ENCODE data around the gene MRPL40. TPM values are rescaled to one million over a fixed set of nuclear protein-coding genes. Genes with fewer than 3 reads are reported as not detected.

The MRPL40 gene
- total and polyA plus RNA-seq, 2 of the 13 experiments (the other 11 are each of a cell fraction or from before 2014, with no cell fraction given), result 42.7 to 79.7 TPM

DNA sequence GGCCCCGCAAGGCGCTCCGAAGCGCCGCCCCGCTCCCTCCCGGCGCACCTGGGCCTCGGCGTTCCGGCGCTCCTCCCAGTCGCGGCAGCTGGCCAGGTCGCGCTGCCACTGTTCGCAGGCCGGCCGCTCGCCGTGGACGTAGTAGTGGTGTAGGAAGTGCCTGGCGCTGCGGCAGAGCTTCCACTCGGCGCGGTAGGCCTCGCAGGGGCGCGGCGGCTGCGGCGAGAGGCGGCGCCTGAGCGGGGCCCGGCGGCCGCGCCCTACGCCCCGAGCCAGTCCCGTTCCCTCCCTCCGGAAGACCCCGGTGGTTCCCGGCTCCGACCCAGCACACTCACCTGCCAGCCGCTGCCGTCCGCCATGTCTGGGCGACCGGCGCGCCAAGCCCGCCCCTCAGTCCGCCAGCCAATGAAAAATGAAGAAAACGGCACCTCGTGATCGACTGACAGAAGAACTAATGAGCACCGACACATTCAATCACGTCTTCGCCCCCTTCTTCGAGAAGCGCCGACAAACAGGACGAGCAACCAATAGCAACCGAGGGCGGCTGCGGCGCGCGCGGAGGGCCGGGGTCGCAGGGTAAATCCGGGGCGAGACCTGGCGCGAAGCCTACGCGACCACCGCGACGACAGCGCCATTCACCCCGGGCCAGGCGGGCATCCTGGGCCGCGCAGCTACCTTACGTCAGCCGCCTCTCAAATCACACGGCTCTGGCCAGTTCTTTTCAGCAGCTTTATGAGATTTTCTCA lies 15.2 kb downstream of the MRPL40 start, which contains the start of gene C22orf39 (continued):
- peak; percentile 50; the same call in 1 of the 2 replicates for TF ChIP-seq TFE3 (CRISPR knock-in tag; IDR thresholded peaks at IDR 0.05)
- peak; percentile 64 for TF ChIP-seq ZNF275 (CRISPR knock-in tag; IDR thresholded peaks at IDR 0.05; ENCODE audit: borderline replicate concordance)
- TF ChIP-seq SNAPC5 (CRISPR knock-in tag; IDR thresholded peaks at IDR 0.05; ENCODE audit: borderline replicate concordance), result no peak
- TF ChIP-seq ZMYM3 (CRISPR knock-in tag; IDR thresholded peaks at IDR 0.05), result no peak
- no peak for TF ChIP-seq ZNF605 (CRISPR knock-in tag; IDR thresholded peaks at IDR 0.05)
- no peak for TF ChIP-seq RFXANK (CRISPR knock-in tag; IDR thresholded peaks at IDR 0.05)
- no peak; the same call in 1 of the 2 replicates for TF ChIP-seq THAP11 (CRISPR knock-in tag; IDR thresholded peaks at IDR 0.05)
- TF ChIP-seq, protein P1, sequence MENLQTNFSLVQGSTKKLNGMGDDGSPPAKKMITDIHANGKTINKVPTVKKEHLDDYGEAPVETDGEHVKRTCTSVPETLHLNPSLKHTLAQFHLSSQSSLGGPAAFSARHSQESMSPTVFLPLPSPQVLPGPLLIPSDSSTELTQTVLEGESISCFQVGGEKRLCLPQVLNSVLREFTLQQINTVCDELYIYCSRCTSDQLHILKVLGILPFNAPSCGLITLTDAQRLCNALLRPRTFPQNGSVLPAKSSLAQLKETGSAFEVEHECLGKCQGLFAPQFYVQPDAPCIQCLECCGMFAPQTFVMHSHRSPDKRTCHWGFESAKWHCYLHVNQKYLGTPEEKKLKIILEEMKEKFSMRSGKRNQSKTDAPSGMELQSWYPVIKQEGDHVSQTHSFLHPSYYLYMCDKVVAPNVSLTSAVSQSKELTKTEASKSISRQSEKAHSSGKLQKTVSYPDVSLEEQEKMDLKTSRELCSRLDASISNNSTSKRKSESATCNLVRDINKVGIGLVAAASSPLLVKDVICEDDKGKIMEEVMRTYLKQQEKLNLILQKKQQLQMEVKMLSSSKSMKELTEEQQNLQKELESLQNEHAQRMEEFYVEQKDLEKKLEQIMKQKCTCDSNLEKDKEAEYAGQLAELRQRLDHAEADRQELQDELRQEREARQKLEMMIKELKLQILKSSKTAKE (CRISPR knock-in tag; IDR thresholded peaks at IDR 0.05; ENCODE audit: borderline replicate concordance), result no peak
- TF ChIP-seq ZNF34 (CRISPR knock-in tag; IDR thresholded peaks at IDR 0.05; ENCODE audit: borderline replicate concordance), result no peak
- no peak; the same call in 1 of the 2 replicates for TF ChIP-seq DZIP1 (CRISPR knock-in tag; IDR thresholded peaks at IDR 0.05)
- no peak for TF ChIP-seq ZNF629 (CRISPR knock-in tag; conservative IDR thresholded peaks at IDR 0.05)
- no peak for TF ChIP-seq MTF2 (CRISPR knock-in tag; IDR thresholded peaks at IDR 0.05; ENCODE audit: borderline replicate concordance)
- peak; percentile 79 for TF ChIP-seq GATAD1 (CRISPR knock-in tag; IDR thresholded peaks at IDR 0.05)
- TF ChIP-seq, protein P2, sequence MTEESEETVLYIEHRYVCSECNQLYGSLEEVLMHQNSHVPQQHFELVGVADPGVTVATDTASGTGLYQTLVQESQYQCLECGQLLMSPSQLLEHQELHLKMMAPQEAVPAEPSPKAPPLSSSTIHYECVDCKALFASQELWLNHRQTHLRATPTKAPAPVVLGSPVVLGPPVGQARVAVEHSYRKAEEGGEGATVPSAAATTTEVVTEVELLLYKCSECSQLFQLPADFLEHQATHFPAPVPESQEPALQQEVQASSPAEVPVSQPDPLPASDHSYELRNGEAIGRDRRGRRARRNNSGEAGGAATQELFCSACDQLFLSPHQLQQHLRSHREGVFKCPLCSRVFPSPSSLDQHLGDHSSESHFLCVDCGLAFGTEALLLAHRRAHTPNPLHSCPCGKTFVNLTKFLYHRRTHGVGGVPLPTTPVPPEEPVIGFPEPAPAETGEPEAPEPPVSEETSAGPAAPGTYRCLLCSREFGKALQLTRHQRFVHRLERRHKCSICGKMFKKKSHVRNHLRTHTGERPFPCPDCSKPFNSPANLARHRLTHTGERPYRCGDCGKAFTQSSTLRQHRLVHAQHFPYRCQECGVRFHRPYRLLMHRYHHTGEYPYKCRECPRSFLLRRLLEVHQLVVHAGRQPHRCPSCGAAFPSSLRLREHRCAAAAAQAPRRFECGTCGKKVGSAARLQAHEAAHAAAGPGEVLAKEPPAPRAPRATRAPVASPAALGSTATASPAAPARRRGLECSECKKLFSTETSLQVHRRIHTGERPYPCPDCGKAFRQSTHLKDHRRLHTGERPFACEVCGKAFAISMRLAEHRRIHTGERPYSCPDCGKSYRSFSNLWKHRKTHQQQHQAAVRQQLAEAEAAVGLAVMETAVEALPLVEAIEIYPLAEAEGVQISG (CRISPR knock-in tag; IDR thresholded peaks at IDR 0.05), result peak; percentile 66
- TF ChIP-seq DRAP1 (CRISPR knock-in tag; IDR thresholded peaks at IDR 0.05), result peak; percentile 62
- TF ChIP-seq IKZF1 (IDR thresholded peaks at IDR 0.05), result no peak
- TF ChIP-seq ARNT2 (CRISPR knock-in tag; IDR thresholded peaks at IDR 0.05; ENCODE audit: low read depth), result peak; percentile 82
- no peak for TF ChIP-seq ZMYM2 (CRISPR knock-in tag; IDR thresholded peaks at IDR 0.05)
